ENCODE measurements around the gene PCDHA5. TPM values are rescaled to one million over a fixed set of nuclear protein-coding genes. Genes with fewer than 3 reads are reported as not detected.
A peak's percentile ranks its signal among the peaks of the same experiment; 100 is the strongest.
"Not testable (repeated sequence)": the region's sequence is repeated elsewhere in the genome, so short reads cannot be mapped to it uniquely, and the experiment has no call there.

PCDHA5 gene
- total RNA-seq, 1 experiment from 2014 or later = 0.69 TPM

- DNase-seq (ENCODE audit: low read depth) = not testable (repeated sequence)
Observed at GRCh38 chr5:140822969-140823368, 1.6 kb downstream of the PCDHA5 start.

- DNase-seq (ENCODE audit: low read depth) = no peak
Observed at GRCh38 chr5:140823475-140823874, 2.1 kb downstream of the PCDHA5 start.

GRCh38 chr5:140827704-140828361, 6.4 kb downstream of the PCDHA5 start, which contains the start of gene PCDHA6:
PCDHA6 (plus strand) TSS chr5:140827960; CDS start chr5:140828092, 132 bp downstream.
- DNase-seq (ENCODE audit: low read depth) = peak; percentile 48

- DNase-seq (ENCODE audit: low read depth) = peak; percentile 42
Observed at GRCh38 chr5:140828362-140828737, 6.9 kb downstream of the PCDHA5 start.

GRCh38 chr5:140829511-140830501, 8.4 kb downstream of the PCDHA5 start:
- DNase-seq (ENCODE audit: low read depth) = not testable (repeated sequence)

GRCh38 chr5:140833993-140834392, 12.6 kb downstream of the PCDHA5 start, which contains the start of gene PCDHA7:
PCDHA7 (plus strand) TSS chr5:140834269; CDS start chr5:140834384, 115 bp downstream.
- no peak for DNase-seq (ENCODE audit: low read depth)

GRCh38 chr5:140834439-140835008, 13.1 kb downstream of the PCDHA5 start:
- not testable (repeated sequence) for DNase-seq (ENCODE audit: low read depth)

- no peak for DNase-seq (ENCODE audit: low read depth)
Observed at GRCh38 chr5:140835622-140836510, 14.5 kb downstream of the PCDHA5 start.

GRCh38 chr5:140840978-140841962, 19.9 kb downstream of the PCDHA5 start, which contains the start of gene PCDHA8:
PCDHA8 (plus strand) TSS chr5:140841187; CDS start chr5:140841322, 135 bp downstream.
- DNase-seq (ENCODE audit: low read depth) = peak; percentile 66

GRCh38 chr5:140842798-140843733, 21.7 kb downstream of the PCDHA5 start:
- no peak for DNase-seq (ENCODE audit: low read depth)

GRCh38 chr5:140848139-140849102, 27.0 kb downstream of the PCDHA5 start, which contains the start of gene PCDHA9:
PCDHA9 (plus strand) TSS chr5:140848382; CDS start chr5:140848496, 114 bp downstream.
- not testable (repeated sequence) for DNase-seq (ENCODE audit: low read depth)

GRCh38 chr5:140849831-140850634, 28.6 kb downstream of the PCDHA5 start:
- DNase-seq (ENCODE audit: low read depth) = not testable (repeated sequence)

- peak; percentile 73 for DNase-seq (ENCODE audit: low read depth)
Observed at GRCh38 chr5:140855772-140856674, 34.6 kb downstream of the PCDHA5 start, which contains the start of gene PCDHA10. PCDHA10 (plus strand) TSS chr5:140855897; CDS start chr5:140856049, 152 bp downstream.

- no peak for DNase-seq (ENCODE audit: low read depth)
Observed at GRCh38 chr5:140857177-140857986, 36.0 kb downstream of the PCDHA5 start.

GRCh38 chr5:140857987-140858240, 36.5 kb downstream of the PCDHA5 start:
- no peak for DNase-seq (ENCODE audit: low read depth)
